ENCODE data around the gene LRP3. TPM values are rescaled to one million over a fixed set of nuclear protein-coding genes. Genes with fewer than 3 reads are reported as not detected.

Gene LRP3
- total and polyA plus RNA-seq, 2 of the 13 experiments (the other 11 are each of a cell fraction or from before 2014, with no cell fraction given): 17.6 to 51.6 TPM

GRCh38 chr19:33210266-33210940 is 16.3 kb downstream of the LRP3 start:
- BruUV-seq (replicated peaks): no TSS peak
- intact Hi-C loops (cut with micrococcal nuclease; ENCODE audit: unreplicated experiment) (no loop called here), in situ Hi-C loops (cut with HindIII; ENCODE audit: extremely low pct_ligation_motif_present, low pct_unique_long_range_greater_than_20kb) (no loop called here)
- H4K20me1 ChIP-seq (ENCODE audit: insufficient read depth, low read length): no peaks in the 10 kb centered on the region
- H3K4me1 ChIP-seq (ENCODE audit: insufficient read depth, low read length): peaks cover 21% of the 10 kb centered on the region
- no peak overlapping the region for H3K4me2 ChIP-seq (ENCODE audit: low read depth, low read length)
- CTCF ChIA-PET (ENCODE audit: low intra/inter-chr PET ratio, low total read pairs): no interaction called here
- H3K4me3 ChIP-seq (replicated peaks in 1 of 3; ENCODE audit: insufficient read depth in 1 of 3, low read depth in 2 of 3, low read length in 3 of 3): no peak overlapping the region
- TF ChIP-seq GRHL1 (CRISPR knock-in tag; conservative IDR thresholded peaks at IDR 0.05) (no peak), ZNF543 (CRISPR knock-in tag; IDR thresholded peaks at IDR 0.05) (no peak), POLR2A (IDR thresholded peaks at IDR 0.05; ENCODE audit: insufficient read depth in 1 of 2, low read depth in 2 of 2, low read length in 2 of 2) (no peak), RXRA (CRISPR knock-in tag; IDR thresholded peaks at IDR 0.05) (no peak), HNF1A (IDR thresholded peaks at IDR 0.05; ENCODE audit: low read depth) (no peak), HNF1A (CRISPR knock-in tag; IDR thresholded peaks at IDR 0.05; ENCODE audit: borderline replicate concordance) (no peak), PRDM10 (CRISPR knock-in tag; IDR thresholded peaks at IDR 0.05; ENCODE audit: low read depth) (no peak), ZBTB21 (CRISPR knock-in tag; IDR thresholded peaks at IDR 0.05) (no peak), ATF5 (CRISPR knock-in tag; IDR thresholded peaks at IDR 0.05; ENCODE audit: low read depth) (no peak)
- no peaks in the 10 kb centered on the region for H3K9me3 ChIP-seq (ENCODE audit: low read length)
- no peaks in the 10 kb centered on the region for H3K79me2 ChIP-seq (ENCODE audit: insufficient read depth, low read length)
- 93% methylated on average over 6 of the region's 22 CpGs for WGBS (ENCODE audit: low lambda C conversion rate)
- H2AFZ ChIP-seq (ENCODE audit: low read length): no peak overlapping the region
- H3K27ac ChIP-seq (ENCODE audit: extremely low read length, insufficient read depth, low read length): no peak overlapping the region
- FAIRE-seq (no peak), DNase-seq (ENCODE audit: low spot score) (no peak), ATAC-seq (no peak)
- POLR2A ChIA-PET: no interaction called here
- H3K9ac ChIP-seq (ENCODE audit: insufficient read depth, low read depth, low read length): no peak overlapping the region
- H3K36me3 ChIP-seq (replicated peaks in 1 of 2; ENCODE audit: control insufficient read depth in 1 of 2, insufficient read depth in 2 of 2, low read length in 2 of 2): peaks cover 0 to 2% of the 10 kb centered on the region in 2 experiments; a peak in 2 of 5 replicates
- peaks cover 7 to 14% of the 10 kb centered on the region in 2 experiments; a peak in 3 of 5 replicates for H3K27me3 ChIP-seq (ENCODE audit: control insufficient read depth in 1 of 2, insufficient read depth in 2 of 2, low read length in 2 of 2)
